H1 (cell line): ENCODE measurements around the gene USP24. TPM values are rescaled to one million over a fixed set of nuclear protein-coding genes. Genes with fewer than 3 reads are reported as not detected.

Source experiments
- CTCF ChIA-PET: fragments of 300-600 bp; sonication (Branson Sonifier 250); formaldehyde crosslinking; loops from one replicate; lab custom pipeline; 2021; ENCODE audit not compliant: partially characterized antibody; lab: Charles Lee
- POLR2A ChIA-PET: fragments of 300-600 bp; sonication (Branson Sonifier 250); formaldehyde crosslinking; loops from one replicate; lab custom pipeline; 2021; ENCODE audit warnings: inconsistent platforms; ENCODE audit not compliant: partially characterized antibody; lab: Charles Lee
- DNase-seq, 2 experiments: peaks; one replicate each; pipeline versions ENCODE4 v3.0.0 to v3.0.0-alpha.2; 2010 to 2022; ENCODE audit warnings: low spot score in 2 of 2, low read depth in 1 of 2, mixed read lengths in 1 of 2
- FAIRE-seq: peaks from 2 replicates; lab custom pipeline; 2011; peaks lifted over from hg19 to GRCh38; lab: Jason Lieb, UNC
- H2AFZ ChIP-seq: 2 replicates; pipeline ENCODE4 v1.8.1; 2012; ENCODE audit warnings: low read length, inconsistent platforms
- H2AK5ac ChIP-seq: 2 replicates; pipeline ENCODE4 v1.6.1; 2013; ENCODE audit warnings: low read depth, low read length
- H2BK120ac ChIP-seq: replicated peaks from 2 replicates; pipeline ENCODE3; 2013; ENCODE audit warnings: low read depth, low read length, inconsistent platforms
- H2BK12ac ChIP-seq: 2 replicates; pipeline ENCODE4 v1.6.1; 2013; ENCODE audit warnings: low read depth, low read length
- H2BK15ac ChIP-seq: 2 replicates; pipeline ENCODE4 v1.6.1; 2013; ENCODE audit warnings: low read length
- H2BK20ac ChIP-seq: 2 replicates; pipeline ENCODE4 v1.6.1; 2013; ENCODE audit warnings: low read length
- H2BK5ac ChIP-seq: 2 replicates; pipeline ENCODE4 v1.6.1; 2013; ENCODE audit warnings: low read depth, low read length
- H3K14ac ChIP-seq: 2 replicates; pipeline ENCODE4 v1.6.1; 2013; ENCODE audit warnings: inconsistent platforms; ENCODE audit not compliant: insufficient read length
- H3K18ac ChIP-seq: 2 replicates; pipeline ENCODE4 v1.6.1; 2013; ENCODE audit warnings: low read length; ENCODE audit errors: extremely low read depth
- H3K23ac ChIP-seq: 2 replicates; pipeline ENCODE4 v1.6.1; 2013; ENCODE audit warnings: inconsistent platforms; ENCODE audit not compliant: insufficient read length
- H3K23me2 ChIP-seq: 2 replicates; pipeline ENCODE4 v1.6.1; 2013; ENCODE audit warnings: low read depth, low read length
- H3K27ac ChIP-seq: 2 replicates; pipeline ENCODE4 v1.6.1; 2011; ENCODE audit warnings: low read depth, low read length, inconsistent platforms
- H3K27me3 ChIP-seq, 4 experiments: replicated peaks in 1 of 4; 1 replicate in 1 of 4; 2 replicates in 3 of 4; pipeline versions ENCODE4 v1.6.1 to v1.8.1; 2011 to 2013; ENCODE audit warnings: low read length in 3 of 4, mild to moderate bottlenecking in 3 of 4, inconsistent platforms in 2 of 4, mixed read lengths in 2 of 4, moderate library complexity in 1 of 4; ENCODE audit not compliant: control insufficient read depth in 3 of 4, insufficient read depth in 3 of 4; ENCODE audit errors: extremely low read depth in 1 of 4
- H3K36me3 ChIP-seq, 4 experiments: 2 replicates each; pipeline versions ENCODE4 v1.6.1 to v1.8.1; 2011 to 2013; ENCODE audit warnings: mild to moderate bottlenecking in 4 of 4, low read length in 3 of 4, moderate library complexity in 2 of 4, control low read depth in 1 of 4, inconsistent platforms in 1 of 4; ENCODE audit not compliant: insufficient read depth in 4 of 4, control insufficient read depth in 2 of 4
- H3K4ac ChIP-seq: replicated peaks from 2 replicates; pipeline ENCODE3; 2013; ENCODE audit warnings: low read length, low read depth, mixed read lengths, inconsistent platforms; ENCODE audit not compliant: insufficient read length
- H3K4me1 ChIP-seq, 4 experiments: replicated peaks in 1 of 4; 1 replicate in 1 of 4; 2 replicates in 3 of 4; pipeline versions ENCODE4 v1.6.1 to v1.8.1; 2011 to 2013; ENCODE audit warnings: low read length in 3 of 4, inconsistent platforms in 2 of 4, mixed read lengths in 1 of 4; ENCODE audit not compliant: insufficient read depth in 4 of 4, control insufficient read depth in 3 of 4
- H3K4me2 ChIP-seq, 2 experiments: 2 replicates each; pipeline versions ENCODE4 v1.6.1 to v1.8.1; 2011 to 2013; ENCODE audit warnings: low read depth in 2 of 2, low read length in 2 of 2, control low read depth in 1 of 2, inconsistent platforms in 1 of 2, mild to moderate bottlenecking in 1 of 2; ENCODE audit not compliant: insufficient read depth in 1 of 2
- H3K4me3 ChIP-seq, 4 experiments: fragments of 200-600, 300-600 bp in 1 of 4; sonication (generic), shearing (Covaris generic), sonication (Bioruptor Twin) in 1 of 4; 2 replicates each; pipeline versions ENCODE4 v1.5.1 to v1.8.1; 2011 to 2016; ENCODE audit warnings: low read length in 4 of 4, low read depth in 3 of 4, control low read depth in 2 of 4, inconsistent platforms in 2 of 4, mild to moderate bottlenecking in 2 of 4, mixed read lengths in 1 of 4, moderate library complexity in 1 of 4; ENCODE audit not compliant: insufficient read depth in 2 of 4; ENCODE audit errors: extremely low read depth in 1 of 4
- H3K56ac ChIP-seq: replicated peaks from 2 replicates; pipeline ENCODE3; 2013; ENCODE audit warnings: low read depth, mild to moderate bottlenecking, mixed read lengths, low read length, inconsistent platforms; ENCODE audit not compliant: insufficient read length
- H3K79me1 ChIP-seq: 2 replicates; pipeline ENCODE4 v1.6.1; 2013; ENCODE audit warnings: low read depth, low read length, control low read depth
- H3K79me2 ChIP-seq, 2 experiments: 2 replicates each; pipeline versions ENCODE4 v1.6.1 to v1.8.1; 2012 to 2013; ENCODE audit warnings: low read length in 2 of 2, mild to moderate bottlenecking in 2 of 2, inconsistent platforms in 1 of 2; ENCODE audit not compliant: insufficient read depth in 2 of 2, control insufficient read depth in 1 of 2
- H3K9ac ChIP-seq, 4 experiments: replicated peaks in 1 of 4; 1 replicate in 1 of 4; 2 replicates in 3 of 4; pipeline versions ENCODE4 v1.6.1 to v1.8.1; 2011 to 2013; ENCODE audit warnings: low read depth in 3 of 4, low read length in 3 of 4, control low read depth in 2 of 4, mild to moderate bottlenecking in 2 of 4, moderate library complexity in 2 of 4, inconsistent platforms in 1 of 4; ENCODE audit errors: extremely low read depth in 1 of 4
- H3K9me3 ChIP-seq, 2 experiments: 2 replicates each; pipeline versions ENCODE4 v1.6.1 to v1.8.1; 2012 to 2013; ENCODE audit warnings: mild to moderate bottlenecking in 2 of 2, moderate library complexity in 2 of 2, control low read depth in 1 of 2, inconsistent platforms in 1 of 2, low read depth in 1 of 2, low read length in 1 of 2, mixed read lengths in 1 of 2; ENCODE audit not compliant: insufficient read depth in 2 of 2
- H4K20me1 ChIP-seq, 2 experiments: replicated peaks in 1 of 2; 2 replicates each; pipeline versions ENCODE3 to v1.8.1; 2011 to 2013; ENCODE audit warnings: inconsistent platforms in 2 of 2, low read length in 2 of 2, mild to moderate bottlenecking in 1 of 2; ENCODE audit not compliant: insufficient read depth in 2 of 2, control insufficient read depth in 1 of 2
- H4K5ac ChIP-seq: 2 replicates; pipeline ENCODE4 v1.6.1; 2013; ENCODE audit warnings: low read length, low read depth, mixed read lengths, inconsistent platforms; ENCODE audit not compliant: insufficient read length
- H4K8ac ChIP-seq: 2 replicates; pipeline ENCODE4 v1.8.0; 2013; ENCODE audit warnings: mild to moderate bottlenecking, moderate library complexity, low read length, inconsistent platforms; ENCODE audit not compliant: insufficient read depth; ENCODE audit errors: extremely low read depth
- H4K91ac ChIP-seq: replicated peaks from 2 replicates; pipeline ENCODE3; 2013; ENCODE audit warnings: low read length, mixed read lengths, inconsistent platforms; ENCODE audit not compliant: insufficient read length
- POLR2A ChIP-seq, 2 experiments: IDR thresholded peaks; 1 replicate in 1 of 2; 2 replicates in 1 of 2; pipeline ENCODE4 v1.6.1; 2011; ENCODE audit warnings: low read depth in 2 of 2, low read length in 2 of 2, mild to moderate bottlenecking in 2 of 2; ENCODE audit errors: control extremely low read depth in 1 of 2
- SIRT6 ChIP-seq: IDR thresholded peaks from one replicate; pipeline ENCODE4 v1.7.1; 2012; ENCODE audit warnings: low read length, inconsistent platforms
- WGBS, 2 experiments: shearing (Covaris generic) in 1 of 2; methylation state at CpG; one replicate each; pipeline versions ENCODE4 v1.1.6 to v1.1.7; 2013 to 2015; ENCODE audit warnings: low lambda C conversion rate in 2 of 2, mixed read lengths in 2 of 2, inconsistent platforms in 1 of 2, low coverage in 1 of 2, missing lambda C conversion rate in 1 of 2; ENCODE audit not compliant: insufficient replicate concordance in 2 of 2, insufficient coverage in 1 of 2, insufficient read length in 1 of 2; ENCODE audit errors: extremely low coverage in 1 of 2, missing lambda C conversion rate in 1 of 2; 5-methylcytosine and 5-hydroxymethylcytosine counted together
- polyA plus RNA-seq, 7 experiments: library from polyadenylated mRNA; depleted of rRNA in 3 of 7; stranded (reverse) in 5 of 7; unstranded in 2 of 7; fragments of >200 nt in 5 of 7; fragments of 200-250 nt in 2 of 7; gene quantifications; 1 replicate in 5 of 7; 2 replicates in 1 of 7; 4 replicates in 1 of 7; pipeline versions ENCODE4 v1.2.1 to v1.2.3, GENCODE V29; 2011 to 2013; ENCODE audit warnings: missing spikeins in 2 of 7, mixed read lengths in 2 of 7
- total RNA-seq: library from RNA; stranded (reverse); fragmentation: NEBNext Ultra II Directional; extraction: Animal tissue kit (Norgen Biotek cat#: 25700); gene quantifications from 2 replicates; pipeline ENCODE4 v1.2.1, GENCODE V29; 2021

Gene USP24
- total and polyA plus RNA-seq, 2 of the 8 experiments (the other 6 are each of a cell fraction or from before 2014, with no cell fraction given), result 11.1 to 34.6 TPM

GRCh38 chr1:55064861-55065263 lies 150.3 kb downstream of the USP24 start:
- H4K91ac ChIP-seq, result no peak overlapping the region
- no peaks in the 10 kb centered on the region for H3K79me2 ChIP-seq
- H3K79me1 ChIP-seq, result no peaks in the 10 kb centered on the region; the same call in 1 of the 2 replicates
- H4K8ac ChIP-seq, result peak overlapping the region; percentile 31; the same call in 1 of the 2 replicates
- H3K4ac ChIP-seq, result no peak overlapping the region
- no peak for DNase-seq
- no peak overlapping the region for H2BK5ac ChIP-seq
- H2AK5ac ChIP-seq, result no peak overlapping the region
- WGBS, 2 experiments, result 93% methylated on average over 2 of the region's 2 CpGs; no CpG with 5 or more reads in 1 of the 2 experiments
- ChIA-PET POLR2A (no interaction called here), CTCF (interaction anchor here (0.9 to 2.3 kb wide), 6 partner anchors 13 to 114 kb away, joined by 3 to 6 read pairs (median 4); no protein-coding TSS in a partner anchor)
- TF ChIP-seq SIRT6 (no peak), POLR2A (IDR thresholded peaks at IDR 0.05; ENCODE audit: control extremely low read depth in 1 of 2, low read depth in 2 of 2, low read length in 2 of 2) (0 out of 3 replicates have a peak, but pooled peaks of 1 of the 2 experiments have one; percentile 6)
- H4K20me1 ChIP-seq, result peaks cover 1 to 15% of the 10 kb centered on the region in 2 experiments
- no peak overlapping the region for H3K56ac ChIP-seq
- no peak overlapping the region for H3K14ac ChIP-seq
- H3K9ac ChIP-seq, result no peak overlapping the region
- no peak overlapping the region for H2AFZ ChIP-seq
- no peaks in the 10 kb centered on the region for H3K27me3 ChIP-seq
- H3K18ac ChIP-seq, result no peak overlapping the region
- FAIRE-seq, result no peak
- H3K4me2 ChIP-seq, result no peak overlapping the region
- H2BK120ac ChIP-seq, result no peak overlapping the region
- H3K23ac ChIP-seq, result no peak overlapping the region
- H2BK20ac ChIP-seq, result no peak overlapping the region
- no peak overlapping the region for H4K5ac ChIP-seq
- H3K9me3 ChIP-seq, result no peaks in the 10 kb centered on the region
- H3K27ac ChIP-seq, result no peak overlapping the region
- no peak overlapping the region for H2BK15ac ChIP-seq
- no peak overlapping the region for H3K4me3 ChIP-seq
- H3K23me2 ChIP-seq, result no peaks in the 10 kb centered on the region
- no peak overlapping the region for H2BK12ac ChIP-seq
- no peaks in the 10 kb centered on the region for H3K4me1 ChIP-seq
- H3K36me3 ChIP-seq, result peaks cover 0 to 16% (median 12%) of the 10 kb centered on the region in 4 experiments; a peak in 7 of 8 replicates
